NCI-H2227 treated with DMSO at 0.1 percent for 48 hours (cell line): Measurements from ENCODE around the gene TENM4.

Experiments
- DNase-seq: peaks from one replicate; lab custom pipeline; 2025; lab: John Stamatoyannopoulos, UW

TENM4 gene

GRCh38 chr11:79174045-79175008 lies 266.5 kb downstream of the TENM4 start:
- DNase-seq = peak; percentile 11

- DNase-seq = no peak
Measured at GRCh38 chr11:79173615-79174014, 267.2 kb downstream of the TENM4 start.

- DNase-seq = no peak
Measured at GRCh38 chr11:79170321-79170720, 270.5 kb downstream of the TENM4 start.

- no peak for DNase-seq
Measured at GRCh38 chr11:79168530-79169110, 272.2 kb downstream of the TENM4 start.

GRCh38 chr11:79167510-79168188 lies 273.2 kb downstream of the TENM4 start:
- no peak for DNase-seq

- DNase-seq = no peak
Measured at GRCh38 chr11:79165908-79166307, 274.9 kb downstream of the TENM4 start.

GRCh38 chr11:79160791-79161403 lies 279.9 kb downstream of the TENM4 start:
- DNase-seq = no peak

GRCh38 chr11:79159657-79160450 lies 281.0 kb downstream of the TENM4 start:
- no peak for DNase-seq

GRCh38 chr11:79157738-79158137 lies 283.1 kb downstream of the TENM4 start:
- DNase-seq = no peak

GRCh38 chr11:79156031-79156430 lies 284.8 kb downstream of the TENM4 start:
- DNase-seq = no peak

GRCh38 chr11:79155237-79155636 lies 285.6 kb downstream of the TENM4 start:
- no peak for DNase-seq

- no peak for DNase-seq
Measured at GRCh38 chr11:79152511-79152910, 288.3 kb downstream of the TENM4 start.

GRCh38 chr11:79151396-79151795 lies 289.4 kb downstream of the TENM4 start:
- DNase-seq = no peak

- no peak for DNase-seq
Measured at GRCh38 chr11:79150966-79151365, 289.9 kb downstream of the TENM4 start.

GRCh38 chr11:79150320-79150719 lies 290.5 kb downstream of the TENM4 start:
- no peak for DNase-seq

- no peak for DNase-seq
Measured at GRCh38 chr11:79147731-79148130, 293.1 kb downstream of the TENM4 start.

GRCh38 chr11:79147011-79147410 lies 293.8 kb downstream of the TENM4 start:
- no peak for DNase-seq

GRCh38 chr11:79139900-79140299 lies 300.9 kb downstream of the TENM4 start:
- no peak for DNase-seq

GRCh38 chr11:79129702-79130101 lies 311.1 kb downstream of the TENM4 start:
- no peak for DNase-seq

GRCh38 chr11:79128291-79128690 lies 312.5 kb downstream of the TENM4 start:
- DNase-seq = no peak

GRCh38 chr11:79122759-79123158 lies 318.1 kb downstream of the TENM4 start:
- no peak for DNase-seq

- DNase-seq = no peak
Measured at GRCh38 chr11:79121351-79121750, 319.5 kb downstream of the TENM4 start.
